ENCODE measurements around the gene DUT. TPM values are rescaled to one million over a fixed set of nuclear protein-coding genes. Genes with fewer than 3 reads are reported as not detected.
A peak's percentile ranks its signal among the peaks of the same experiment; 100 is the strongest.

The DUT gene
- total RNA-seq (10 to 100 TPM; 72.6 to 91.3 (median 81.0) TPM), polyA plus RNA-seq (100 to 1,000 TPM; 119 to 145 (median 142) TPM)
- long read RNA-seq, donor 1, transcript DUT-202 (6 exons, 1,935 nt): major isoform, 42 of 90 reads
- long read RNA-seq, donor 1, transcript DUT-201 (7 exons, 2,147 nt): minor isoform, 33 of 90 reads
- long read RNA-seq, donor 1, transcript DUT-205 (7 exons, 769 nt): minor isoform, 10 of 90 reads
- long read RNA-seq, donor 1, partial matches to known transcripts: 0 of 90 reads
- long read RNA-seq, donor 1, other reads (novel, unspliced or antisense): 0 of 90 reads
- long read RNA-seq, donor 2, transcript DUT-202 (6 exons, 1,935 nt): major isoform, 42 of 70 reads
- long read RNA-seq, donor 2, transcript DUT-201 (7 exons, 2,147 nt): minor isoform, 17 of 70 reads
- long read RNA-seq, donor 2, transcript DUT-205 (7 exons, 769 nt): minor isoform, 10 of 70 reads
- long read RNA-seq, donor 2, partial matches to known transcripts: 0 of 70 reads
- long read RNA-seq, donor 2, other reads (novel, unspliced or antisense): 0 of 70 reads

DNA sequence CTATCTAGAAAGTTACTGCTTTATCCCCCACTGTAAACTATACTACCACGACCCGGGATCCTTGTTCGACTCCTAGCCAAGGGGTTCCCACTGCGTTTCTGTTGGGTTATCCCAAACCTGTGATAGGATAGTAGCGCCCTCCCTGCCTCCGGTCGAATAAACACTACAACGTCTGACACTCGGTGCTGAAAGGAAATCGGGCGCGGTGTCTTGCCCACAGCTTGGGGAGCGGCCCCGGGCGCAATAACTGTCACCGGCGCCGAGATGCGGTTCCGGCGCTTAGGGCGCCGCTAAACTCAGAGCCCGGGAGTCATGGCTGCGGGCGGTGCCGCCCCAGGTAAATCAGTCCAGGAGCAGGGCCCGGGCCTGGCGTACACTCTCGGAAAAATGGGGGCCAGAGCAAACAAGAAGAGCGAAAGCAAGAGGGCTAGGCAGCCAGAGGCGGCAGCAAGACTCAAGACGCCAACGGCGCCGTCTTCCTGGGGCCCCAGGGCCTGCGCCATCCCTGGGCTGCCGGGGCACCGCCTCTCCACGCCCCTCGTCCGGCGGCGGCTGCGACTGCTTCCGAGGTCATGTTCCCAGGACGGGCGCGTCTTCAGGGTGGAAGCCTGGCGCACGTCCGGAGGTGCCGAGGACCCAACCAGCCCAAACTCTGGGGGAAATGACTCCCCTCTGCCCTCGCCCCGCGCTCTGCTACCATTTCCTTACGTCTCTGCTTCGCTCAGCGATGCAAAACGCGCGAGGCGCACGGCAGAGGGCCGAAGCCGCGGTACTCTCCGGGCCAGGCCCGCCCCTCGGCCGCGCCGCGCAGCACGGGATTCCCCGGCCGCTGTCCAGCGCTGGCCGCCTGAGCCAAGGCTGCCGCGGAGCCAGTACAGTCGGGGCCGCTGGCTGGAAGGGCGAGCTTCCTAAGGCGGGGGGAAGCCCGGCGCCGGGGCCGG, at the start of gene DUT:
TSS of gene DUT (plus strand) at position 575 of the 941 bp plus-strand sequence. CDS start at position 662, 87 bp downstream.
- H3K27me3 ChIP-seq (replicated peaks in 1 of 7): no peaks in the 10 kb centered on the region
- DNase-seq: peak; percentile 97
- H3K4me1 ChIP-seq: peaks cover 15 to 48% (median 27%) of the 10 kb centered on the region in 6 donors
- TF ChIP-seq, protein P1, sequence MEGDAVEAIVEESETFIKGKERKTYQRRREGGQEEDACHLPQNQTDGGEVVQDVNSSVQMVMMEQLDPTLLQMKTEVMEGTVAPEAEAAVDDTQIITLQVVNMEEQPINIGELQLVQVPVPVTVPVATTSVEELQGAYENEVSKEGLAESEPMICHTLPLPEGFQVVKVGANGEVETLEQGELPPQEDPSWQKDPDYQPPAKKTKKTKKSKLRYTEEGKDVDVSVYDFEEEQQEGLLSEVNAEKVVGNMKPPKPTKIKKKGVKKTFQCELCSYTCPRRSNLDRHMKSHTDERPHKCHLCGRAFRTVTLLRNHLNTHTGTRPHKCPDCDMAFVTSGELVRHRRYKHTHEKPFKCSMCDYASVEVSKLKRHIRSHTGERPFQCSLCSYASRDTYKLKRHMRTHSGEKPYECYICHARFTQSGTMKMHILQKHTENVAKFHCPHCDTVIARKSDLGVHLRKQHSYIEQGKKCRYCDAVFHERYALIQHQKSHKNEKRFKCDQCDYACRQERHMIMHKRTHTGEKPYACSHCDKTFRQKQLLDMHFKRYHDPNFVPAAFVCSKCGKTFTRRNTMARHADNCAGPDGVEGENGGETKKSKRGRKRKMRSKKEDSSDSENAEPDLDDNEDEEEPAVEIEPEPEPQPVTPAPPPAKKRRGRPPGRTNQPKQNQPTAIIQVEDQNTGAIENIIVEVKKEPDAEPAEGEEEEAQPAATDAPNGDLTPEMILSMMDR (IDR thresholded peaks at IDR 0.05 in 8 of 11, conservative IDR thresholded peaks at IDR 0.05 in 3 of 11): peak in 2 of 11 experiments; percentile 6 to 8
- TF ChIP-seq POLR2AphosphoS5 (IDR thresholded peaks at IDR 0.05) (peak; percentile 96 to 97 (median 97)), POLR2A (IDR thresholded peaks at IDR 0.05) (peak in 2 of 3 donors; percentile 21 to 86)
- intact Hi-C loops (cut with DNase I; ENCODE audit: low total_unique reads): no loop called here
- WGBS, 5 donors: 0 to 1% (median 1%) methylated on average over 42 to 89 of the region's 89 CpGs
- H3K27ac ChIP-seq: peak within 1 kb of the TSS; percentile 92 to 99 (median 96)
- H3K36me3 ChIP-seq: peaks cover 0 to 27% (median 16%) of the 10 kb centered on the region in 6 donors
- peak within 1 kb of the TSS; percentile 80 to 99 (median 95) for H3K4me3 ChIP-seq
- H3K9me3 ChIP-seq: no peaks in the 10 kb centered on the region

DNA sequence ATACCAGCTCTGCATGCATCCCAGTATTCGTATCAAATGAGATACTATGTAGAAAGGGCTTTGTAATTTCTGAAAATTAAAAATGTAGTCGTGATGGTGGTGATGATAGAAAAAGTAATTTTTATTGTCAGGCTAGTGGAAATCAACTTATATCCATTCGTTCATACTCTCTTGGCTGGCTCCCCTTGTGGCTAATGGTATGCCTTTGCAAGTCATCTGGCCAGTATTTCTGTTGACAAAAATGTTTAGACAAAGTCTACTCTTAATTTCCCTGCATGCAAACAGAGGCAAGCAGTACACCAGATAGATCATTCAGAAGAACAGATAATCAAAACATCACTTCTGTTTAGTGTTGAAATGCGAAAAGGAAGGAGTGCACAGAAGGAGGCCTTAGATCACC, 49.6 kb upstream of the DUT start:
- no peak for DNase-seq

DNA sequence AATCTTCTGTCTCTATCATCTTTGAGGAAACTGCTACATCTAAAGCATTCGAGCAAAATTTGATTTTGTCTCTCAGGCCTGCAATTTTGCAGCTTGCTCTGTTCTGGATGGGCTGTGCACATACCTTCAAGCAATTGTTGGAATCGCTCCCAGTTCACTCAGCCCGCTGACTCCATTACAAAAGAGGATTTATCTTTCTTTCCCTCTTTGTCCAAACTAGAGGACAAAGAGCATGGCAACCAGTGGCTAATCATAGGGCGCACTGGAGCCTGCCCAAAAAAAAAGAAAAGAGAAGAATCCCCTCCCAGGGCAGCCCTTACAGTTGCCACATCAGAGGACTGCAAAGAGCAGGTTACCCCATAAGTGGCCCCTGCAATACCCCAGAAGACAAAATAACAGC, 49.0 kb upstream of the DUT start:
- DNase-seq: no peak
- H3K27me3 ChIP-seq (replicated peaks in 1 of 7): peaks cover 0 to 6% (median 0%) of the 10 kb centered on the region in 7 donors
- intact Hi-C loops (cut with DNase I; ENCODE audit: low total_unique reads): no loop called here
- WGBS, 5 donors: 86 to 93% (median 88%) methylated on average over 4 of the region's 4 CpGs
- no peak overlapping the region for H3K27ac ChIP-seq
- TF ChIP-seq POLR2AphosphoS5 (IDR thresholded peaks at IDR 0.05): no peak
- TF ChIP-seq, protein P1 (IDR thresholded peaks at IDR 0.05 in 8 of 11, conservative IDR thresholded peaks at IDR 0.05 in 3 of 11): no peak
- no peak for TF ChIP-seq POLR2A (IDR thresholded peaks at IDR 0.05)
- peaks cover 0 to 9% (median 5%) of the 10 kb centered on the region in 6 donors for H3K4me1 ChIP-seq
- H3K36me3 ChIP-seq: no peaks in the 10 kb centered on the region
- no peak overlapping the region for H3K4me3 ChIP-seq
- no peaks in the 10 kb centered on the region for H3K9me3 ChIP-seq

More for the DNA sequence above, 49.6 kb upstream of the DUT start:
- H3K4me3 ChIP-seq: no peak overlapping the region
- no peak overlapping the region for H3K27ac ChIP-seq
- H3K27me3 ChIP-seq (replicated peaks in 1 of 7): peaks cover 0 to 6% (median 0%) of the 10 kb centered on the region in 7 donors
- no peaks in the 10 kb centered on the region for H3K36me3 ChIP-seq
- peaks cover 0 to 9% (median 5%) of the 10 kb centered on the region in 6 donors for H3K4me1 ChIP-seq
- WGBS, 5 donors: 76 to 89% (median 86%) methylated on average over 4 of the region's 4 CpGs
- intact Hi-C loops (cut with DNase I; ENCODE audit: low total_unique reads): no loop called here
- TF ChIP-seq, protein P1 (IDR thresholded peaks at IDR 0.05 in 8 of 11, conservative IDR thresholded peaks at IDR 0.05 in 3 of 11): no peak
- TF ChIP-seq POLR2A (IDR thresholded peaks at IDR 0.05): no peak
- TF ChIP-seq POLR2AphosphoS5 (IDR thresholded peaks at IDR 0.05): no peak
- no peaks in the 10 kb centered on the region for H3K9me3 ChIP-seq

Measured in spleen (tissue), 13 donors.